ENCODE results near the gene GLG1. TPM values are rescaled to one million over a fixed set of nuclear protein-coding genes. Genes with fewer than 3 reads are reported as not detected.

Gene GLG1
- total and polyA plus RNA-seq, 12 donors, result 31.6 to 146 (median 112) TPM

- intact Hi-C loops (cut with DNase I), result no loop called here
- 83 to 94% (median 88%) methylated on average over 2 of the region's 2 CpGs for WGBS, 4 donors
- DNase-seq, result peak in 1 of 7 donors; percentile 24
- Histone ChIP-seq H3K36me3 (replicated peaks in 1 of 2) (peaks cover 0 to 14% of the 10 kb centered on the region in 2 donors), H3K4me3 (no peak overlapping the region), H3K4me1 (replicated peaks in 1 of 2) (no peaks in the 10 kb centered on the region), H3K9me3 (replicated peaks in 1 of 3) (no peaks in the 10 kb centered on the region), H3K27me3 (no peaks in the 10 kb centered on the region), H3K27ac (no peak overlapping the region)
- TF ChIP-seq POLR2A (IDR thresholded peaks at IDR 0.05) (no peak), CTCF (IDR thresholded peaks at IDR 0.05) (no peak)
These were observed 44.9 kb upstream of the GLG1 start for GRCh38 chr16:74651841-74652240.

GRCh38 chr16:74650966-74651567 lies 44.2 kb upstream of the GLG1 start:
- H3K36me3 ChIP-seq (replicated peaks in 1 of 2), result peaks cover 0 to 17% of the 10 kb centered on the region in 2 donors
- no peaks in the 10 kb centered on the region for H3K4me1 ChIP-seq (replicated peaks in 1 of 2)
- peak in 1 of 7 donors; percentile 21 for DNase-seq
- no peaks in the 10 kb centered on the region for H3K27me3 ChIP-seq
- WGBS, 4 donors, result 83 to 87% (median 84%) methylated on average over 6 of the region's 6 CpGs
- TF ChIP-seq POLR2A (IDR thresholded peaks at IDR 0.05), result no peak
- peak in 5 of 6 experiments; percentile 9 to 47 (median 34) for TF ChIP-seq CTCF (IDR thresholded peaks at IDR 0.05)
- intact Hi-C loops (cut with DNase I), result no loop called here
- H3K27ac ChIP-seq, result no peak overlapping the region
- H3K4me3 ChIP-seq, result no peak overlapping the region
- H3K9me3 ChIP-seq (replicated peaks in 1 of 3), result no peaks in the 10 kb centered on the region

GRCh38 chr16:74649839-74650504 lies 43.1 kb upstream of the GLG1 start:
- H3K36me3 ChIP-seq (replicated peaks in 1 of 2), result peaks cover 0 to 24% of the 10 kb centered on the region in 2 donors
- no peaks in the 10 kb centered on the region for H3K9me3 ChIP-seq (replicated peaks in 1 of 3)
- 77 to 81% (median 79%) methylated on average over 1 of the region's 1 CpG for WGBS, 4 donors
- no peak overlapping the region for H3K4me3 ChIP-seq
- H3K4me1 ChIP-seq (replicated peaks in 1 of 2), result no peaks in the 10 kb centered on the region
- intact Hi-C loops (cut with DNase I), result no loop called here
- peak in 1 of 7 donors; percentile 4 for DNase-seq
- H3K27ac ChIP-seq, result no peak overlapping the region
- TF ChIP-seq POLR2A (IDR thresholded peaks at IDR 0.05) (no peak), CTCF (IDR thresholded peaks at IDR 0.05) (no peak)
- no peaks in the 10 kb centered on the region for H3K27me3 ChIP-seq

GRCh38 chr16:74641969-74642368 lies 35.1 kb upstream of the GLG1 start:
- WGBS, 4 donors, result 96 to 97% (median 97%) methylated on average over 8 of the region's 8 CpGs
- Histone ChIP-seq H3K4me1 (replicated peaks in 1 of 2) (peaks cover 0 to 12% of the 10 kb centered on the region in 2 donors), H3K4me3 (no peak overlapping the region), H3K27me3 (no peaks in the 10 kb centered on the region), H3K9me3 (replicated peaks in 1 of 3) (no peaks in the 10 kb centered on the region), H3K36me3 (replicated peaks in 1 of 2) (peaks cover 0 to 36% of the 10 kb centered on the region in 2 donors), H3K27ac (no peak overlapping the region)
- intact Hi-C loops (cut with DNase I), result no loop called here
- DNase-seq, result peak in 1 of 7 donors; percentile 3
- no peak for TF ChIP-seq CTCF (IDR thresholded peaks at IDR 0.05)
- TF ChIP-seq POLR2A (IDR thresholded peaks at IDR 0.05), result no peak
